Ramos (cell line): ENCODE measurements around the gene GALNT4.

Source experiments
- in situ Hi-C: fragments of 300-500 bp; cut with MboI; formaldehyde crosslinking; loops from one replicate; pipeline ENCODE4 v1.14.3; 2022; ENCODE audit warnings: low sequenced_read_pairs; ENCODE audit not compliant: unreplicated experiment

Gene GALNT4

GRCh38 chr12:89539426-89540223 lies 15.0 kb upstream of the GALNT4 start:
- in situ Hi-C loops: loop anchor here (10.0 to 25.0 kb wide), 2 partner anchors 565 to 1398 kb away; no protein-coding TSS in a partner anchor

GRCh38 chr12:89538897-89539296 lies 14.3 kb upstream of the GALNT4 start:
- in situ Hi-C loops: loop anchor here (10.0 to 25.0 kb wide), 2 partner anchors 566 to 1398 kb away; no protein-coding TSS in a partner anchor

- in situ Hi-C loops: loop anchor here (10.0 to 25.0 kb wide), 2 partner anchors 567 to 1400 kb away; no protein-coding TSS in a partner anchor
These were observed 12.8 kb upstream of the GALNT4 start for GRCh38 chr12:89537389-89537788.

GRCh38 chr12:89529738-89530137 lies 5.1 kb upstream of the GALNT4 start:
- in situ Hi-C loops: loop anchor here (10.0 to 25.0 kb wide), 3 partner anchors 515 to 1408 kb away; no protein-coding TSS in a partner anchor

GRCh38 chr12:89528434-89528833 lies 3.8 kb upstream of the GALNT4 start:
- in situ Hi-C loops: loop anchor here (10.0 to 25.0 kb wide), 2 partner anchors 514 to 1409 kb away; no protein-coding TSS in a partner anchor

GRCh38 chr12:89525824-89526770 lies 1.5 kb upstream of the GALNT4 start, which contains the start of gene POC1B:
POC1B (minus strand) TSS chr12:89526047; CDS start chr12:89525895, 152 bp downstream.
- in situ Hi-C loops: loop anchor here (10.0 to 25.0 kb wide), 2 partner anchors 511 to 1411 kb away; no protein-coding TSS in a partner anchor

GRCh38 chr12:89525305-89525823 lies 768 bp upstream of the GALNT4 start:
- in situ Hi-C loops: loop anchor here (10.0 to 25.0 kb wide), 2 partner anchors 511 to 1412 kb away; no protein-coding TSS in a partner anchor

GRCh38 chr12:89523843-89524540 lies 604 bp downstream of the GALNT4 start:
- in situ Hi-C loops: loop anchor here (10.0 kb wide), 1 partner anchor 509 kb away; no protein-coding TSS in a partner anchor

GRCh38 chr12:89523393-89523792 lies 1.2 kb downstream of the GALNT4 start:
- in situ Hi-C loops: loop anchor here (10.0 kb wide), 1 partner anchor 509 kb away; no protein-coding TSS in a partner anchor

- in situ Hi-C loops: loop anchor here (10.0 kb wide), 1 partner anchor 507 kb away; no protein-coding TSS in a partner anchor
These were observed 3.0 kb downstream of the GALNT4 start for GRCh38 chr12:89521364-89522223.

- in situ Hi-C loops: no loop called here
These were observed 6.9 kb downstream of the GALNT4 start for GRCh38 chr12:89517720-89518119.

GRCh38 chr12:89516633-89517032 lies 8.0 kb downstream of the GALNT4 start:
- in situ Hi-C loops: no loop called here

- in situ Hi-C loops: no loop called here
These were observed 9.8 kb downstream of the GALNT4 start for GRCh38 chr12:89514751-89515150.

GRCh38 chr12:89513544-89513943 lies 11.1 kb downstream of the GALNT4 start:
- in situ Hi-C loops: no loop called here

- in situ Hi-C loops: no loop called here
These were observed 17.4 kb downstream of the GALNT4 start for GRCh38 chr12:89507015-89507824.

- in situ Hi-C loops: no loop called here
These were observed 18.5 kb downstream of the GALNT4 start for GRCh38 chr12:89506050-89506449.

- in situ Hi-C loops: no loop called here
These were observed 19.8 kb downstream of the GALNT4 start for GRCh38 chr12:89504560-89505346.
